ENCODE data around the gene SSH3. TPM values are rescaled to one million over a fixed set of nuclear protein-coding genes. Genes with fewer than 3 reads are reported as not detected.

The SSH3 gene
- polyA plus RNA-seq, 1 donor = 20.5 TPM

DNA sequence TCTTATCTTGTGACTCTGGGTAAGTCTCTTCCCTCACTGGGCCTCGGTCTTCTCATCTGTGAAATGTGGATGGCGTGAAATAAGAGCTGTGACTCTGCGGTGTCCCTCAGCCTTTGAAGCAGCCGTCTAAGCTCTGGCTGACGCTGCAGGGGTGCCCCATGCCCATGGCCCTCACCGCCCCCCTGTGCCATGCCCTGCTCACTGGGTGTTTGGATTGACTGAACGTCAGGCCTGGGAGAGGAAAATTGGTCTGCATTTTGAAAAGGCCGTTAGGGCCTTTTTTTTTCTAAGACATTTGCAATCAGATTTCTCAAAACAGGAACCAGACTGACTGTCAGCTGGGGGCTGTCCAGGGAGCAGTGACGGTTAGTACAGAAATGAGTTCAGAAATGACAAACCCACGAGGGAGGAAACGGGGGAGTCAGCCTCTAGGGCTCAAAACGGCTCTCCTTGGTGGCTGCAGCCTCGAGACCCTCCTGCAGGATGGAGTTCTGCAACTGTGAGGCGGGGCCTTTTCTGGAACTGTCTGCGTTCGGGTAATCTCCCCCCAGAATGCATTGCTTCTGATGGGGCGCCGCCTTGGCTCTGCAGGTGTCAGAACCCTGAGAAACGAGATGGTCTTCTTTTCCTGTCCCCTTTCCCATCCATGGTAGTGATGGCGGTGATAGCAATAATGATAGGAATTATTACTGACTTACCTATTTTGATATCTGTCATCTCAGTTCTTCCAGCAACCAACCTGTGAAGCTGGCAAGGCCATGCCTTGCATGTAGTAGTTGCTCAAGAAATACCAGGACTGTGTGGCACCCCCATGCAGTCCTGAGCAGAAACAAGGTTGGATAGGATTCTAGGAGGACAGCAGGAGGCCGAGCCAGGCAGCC lies 35.0 kb upstream of the SSH3 start:
- no peak for DNase-seq

DNA sequence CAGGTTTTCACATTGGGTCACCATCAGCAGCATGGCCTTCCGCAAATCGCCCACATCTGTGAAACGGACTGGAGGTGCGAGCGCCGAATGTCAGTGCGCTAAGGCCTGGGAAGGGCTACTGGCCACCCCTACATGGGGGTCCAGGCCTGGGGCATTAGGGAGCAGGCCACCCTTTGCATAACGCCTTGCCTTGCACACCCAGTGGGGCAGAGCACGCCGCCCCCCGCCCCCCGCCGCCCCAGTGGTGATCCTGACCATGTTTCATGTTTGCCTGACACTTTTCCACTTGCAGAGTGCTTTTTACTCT lies 34.4 kb upstream of the SSH3 start:
- DNase-seq = no peak

DNA sequence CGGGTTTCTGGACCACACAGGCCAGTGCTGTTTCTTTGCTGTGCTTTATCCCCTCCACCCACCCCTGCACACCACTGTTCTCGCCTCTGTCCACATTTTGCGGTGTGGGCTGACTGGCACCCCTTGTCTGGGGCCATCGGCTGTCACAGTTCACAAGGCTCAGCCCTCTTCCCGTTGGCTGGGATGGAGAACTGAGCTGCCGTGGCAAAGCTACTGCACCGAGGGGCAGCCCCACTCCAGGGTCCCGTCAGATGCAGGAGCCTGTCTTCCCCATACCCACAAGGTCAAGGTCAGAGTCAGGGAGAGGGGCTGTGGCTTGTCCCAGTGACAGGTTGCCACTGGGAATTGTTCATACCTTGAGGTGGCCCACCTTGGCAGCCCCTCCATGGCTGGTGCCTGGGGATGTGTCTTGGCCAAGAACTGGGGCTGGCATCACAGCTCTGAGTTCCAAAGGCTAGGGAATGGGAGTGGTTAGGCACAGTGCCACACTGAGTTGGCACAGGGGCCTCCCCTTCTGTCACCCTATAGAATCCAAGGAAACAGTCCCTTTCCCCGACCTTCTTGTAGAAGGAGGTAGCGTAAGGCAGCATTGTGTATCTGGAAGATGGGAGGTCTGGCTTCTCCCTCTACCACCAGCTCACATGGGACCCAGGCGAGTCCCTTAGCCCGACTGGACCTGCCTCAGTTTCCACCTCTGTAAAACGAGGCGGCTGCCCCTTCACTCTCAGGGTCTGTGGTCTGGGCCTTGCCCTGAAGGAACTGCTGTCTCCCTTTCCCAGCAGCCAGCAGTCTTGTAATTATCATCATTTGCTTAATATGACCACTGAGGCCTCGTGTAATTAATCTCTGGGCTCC lies 33.7 kb upstream of the SSH3 start:
- DNase-seq = no peak

DNA sequence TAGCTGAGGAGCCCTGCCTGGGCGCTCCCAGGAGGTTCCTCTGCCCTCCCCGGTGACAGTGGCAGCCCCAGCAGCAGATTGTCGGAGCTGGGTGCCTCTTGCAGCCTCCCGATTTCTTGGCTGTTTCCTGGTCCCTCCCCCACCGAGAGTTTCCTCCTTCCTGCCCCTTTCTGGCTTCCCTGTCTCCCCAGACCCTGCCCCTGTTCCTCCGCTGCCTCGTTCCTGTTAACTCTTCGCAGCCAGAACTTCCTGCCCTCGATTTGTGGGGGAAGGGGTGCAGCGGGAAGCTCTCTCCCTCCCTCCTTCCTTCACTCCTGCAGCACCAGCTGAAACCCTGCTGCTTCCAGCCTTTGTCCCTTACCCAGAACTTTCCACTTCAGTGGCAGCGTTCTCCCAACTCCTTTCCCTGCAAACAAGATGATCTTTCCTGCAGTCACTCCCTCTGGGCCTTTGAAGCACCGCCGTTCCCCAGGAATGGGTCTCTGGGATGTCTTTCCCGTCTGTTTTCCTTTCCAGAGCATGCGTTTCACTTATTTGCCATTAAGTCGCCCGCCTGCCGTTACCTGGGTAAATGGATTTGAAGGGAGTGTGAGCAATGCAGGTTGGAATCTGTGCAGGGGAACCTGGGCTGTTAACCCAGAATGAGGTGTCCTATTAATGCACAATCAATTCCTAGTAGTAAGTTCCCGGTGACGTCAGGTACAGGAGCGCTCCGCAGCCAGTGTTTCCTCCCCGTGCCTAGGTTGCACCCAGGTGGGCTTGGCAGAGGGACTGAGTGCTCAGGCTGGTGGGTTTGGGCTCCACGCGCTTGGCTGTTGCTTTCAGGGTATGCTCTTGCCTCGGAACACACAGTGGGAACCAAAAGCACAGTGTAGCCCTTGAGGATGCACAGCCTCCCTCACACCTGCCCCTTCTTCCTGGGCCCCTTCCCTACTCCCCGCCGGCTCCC lies 32.8 kb upstream of the SSH3 start:
- DNase-seq = peak; percentile 64

DNA sequence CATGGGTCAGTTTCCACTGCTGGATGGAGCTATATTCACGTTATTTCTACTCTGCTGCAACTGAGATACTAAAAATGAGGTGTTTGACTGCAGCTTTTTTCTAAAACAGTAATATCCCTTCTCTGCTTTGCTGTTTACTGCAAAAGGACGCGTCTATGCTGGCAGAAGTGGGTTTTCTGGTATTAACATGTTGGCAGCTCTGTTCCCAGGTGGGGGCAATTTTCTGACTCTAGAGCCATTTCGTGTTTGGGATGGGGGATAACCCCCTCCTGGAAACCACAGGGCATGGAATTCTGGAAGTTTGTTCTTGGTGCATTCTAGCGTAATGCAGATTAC lies 32.2 kb upstream of the SSH3 start:
- DNase-seq = no peak

DNA sequence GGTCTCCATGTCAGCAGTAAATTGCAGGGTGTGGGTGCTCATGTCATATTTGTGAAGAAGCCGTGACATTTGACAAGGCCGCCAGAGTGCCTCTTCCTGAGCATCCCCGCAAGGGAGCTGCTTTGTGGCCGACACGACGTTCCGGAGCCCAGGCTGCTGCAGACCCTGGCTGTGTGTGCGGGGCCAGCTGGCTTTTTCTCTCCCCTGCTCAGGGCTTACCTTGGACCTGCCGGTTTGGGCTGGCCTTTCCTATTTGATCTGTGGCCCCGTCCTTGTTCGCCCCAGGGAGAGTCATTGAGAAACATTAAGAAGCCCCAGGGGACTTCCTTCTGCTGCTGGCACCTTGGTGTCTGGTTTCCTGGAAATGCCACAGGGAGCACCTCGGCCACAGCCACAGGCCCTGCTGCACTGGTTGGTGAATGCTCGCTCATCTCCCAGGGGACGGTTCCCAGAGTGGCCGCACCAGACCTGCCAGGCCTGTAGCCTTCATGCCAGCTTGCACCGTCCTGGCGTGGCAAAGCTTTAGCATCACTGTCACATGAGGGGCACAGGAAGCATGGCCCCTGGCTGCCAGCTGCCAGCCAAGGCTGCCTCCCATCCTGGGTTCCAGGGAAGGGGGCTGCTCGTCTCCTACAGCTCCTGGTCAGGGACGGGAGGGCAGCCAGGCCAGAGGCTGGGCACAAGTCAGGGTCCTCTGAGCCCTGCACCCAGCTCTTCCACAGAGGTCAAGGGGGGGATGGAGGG lies 31.6 kb upstream of the SSH3 start:
- DNase-seq = no peak

DNA sequence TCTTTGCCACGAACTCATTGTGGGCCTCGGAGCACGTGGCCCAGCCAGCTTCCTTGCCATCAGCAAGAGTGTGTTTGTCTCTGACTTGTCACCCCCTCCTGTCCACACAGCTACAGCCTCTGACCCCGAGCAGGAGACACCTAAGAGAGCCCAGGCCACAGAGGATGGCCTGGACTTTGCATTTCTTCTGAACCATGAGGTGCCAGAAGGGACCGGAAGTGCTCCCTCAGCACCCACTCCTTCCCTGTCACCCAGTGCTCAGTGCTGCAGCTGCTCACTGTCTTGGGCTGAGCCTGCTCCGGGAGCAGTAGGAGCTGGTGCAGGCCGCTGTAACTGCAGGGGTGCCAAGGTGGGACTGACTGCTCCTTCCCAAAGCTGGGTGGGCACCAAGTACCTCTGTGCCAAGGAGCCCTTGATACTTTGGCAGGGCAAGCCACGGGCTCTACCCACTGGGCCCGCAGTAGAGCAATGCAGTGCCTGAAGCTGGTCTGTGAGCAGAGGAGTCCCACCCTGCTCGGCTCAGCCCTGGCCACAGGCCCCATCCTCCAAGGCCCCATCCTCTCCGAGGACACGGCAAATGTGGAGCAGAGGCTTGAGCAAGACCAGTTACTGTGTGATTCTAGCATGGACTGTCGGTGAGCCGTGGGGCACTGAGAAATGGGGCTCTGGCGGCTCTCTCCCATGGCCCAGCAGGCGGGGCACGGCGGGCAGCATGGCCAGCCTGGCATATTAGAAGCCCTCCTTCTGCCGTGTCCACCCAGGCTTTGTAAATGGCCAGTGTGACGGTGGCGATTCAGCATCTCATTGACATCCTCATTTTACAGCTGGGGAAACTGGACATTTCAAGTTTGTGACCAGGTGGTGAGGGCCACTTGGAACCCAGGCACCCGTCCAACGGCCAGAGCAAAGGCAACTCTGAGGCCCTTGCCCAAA lies 30.7 kb upstream of the SSH3 start:
- no peak for DNase-seq

DNA sequence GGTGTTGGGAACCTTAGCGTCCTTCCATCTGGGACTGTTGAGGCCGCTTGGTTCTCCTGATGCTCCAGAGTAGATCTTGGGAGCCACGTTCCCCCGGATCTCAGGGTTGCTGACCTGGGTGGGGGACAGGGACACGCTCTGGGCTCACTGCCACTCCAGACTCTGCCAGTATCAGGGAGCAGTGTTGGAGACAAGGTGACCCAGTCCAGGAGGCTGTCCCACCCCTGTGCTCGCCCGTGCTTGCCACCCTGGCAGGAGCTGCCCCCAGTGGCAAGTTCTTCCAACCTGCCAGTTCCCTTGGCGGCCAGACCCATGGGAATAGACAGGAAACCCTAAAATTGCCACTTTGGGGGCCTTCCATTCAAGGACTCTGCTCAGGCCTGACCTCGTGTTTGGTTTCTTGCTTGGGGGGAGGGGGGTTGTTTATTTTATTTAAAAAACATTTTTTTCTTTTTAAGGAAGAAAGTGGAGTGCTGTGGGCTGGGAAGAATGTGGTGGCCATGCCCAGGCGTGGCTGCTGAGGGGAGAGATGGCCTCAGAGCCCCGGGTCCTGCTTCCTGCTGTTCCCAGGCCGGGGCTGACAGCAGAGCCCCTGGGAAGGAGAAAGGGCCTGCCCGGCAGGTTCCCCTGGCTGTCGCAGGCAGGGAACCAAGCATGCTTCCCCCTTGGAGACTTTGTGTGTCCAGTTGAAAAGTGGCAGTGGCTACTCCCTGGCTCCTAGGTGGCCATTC lies 29.9 kb upstream of the SSH3 start:
- DNase-seq = no peak

DNA sequence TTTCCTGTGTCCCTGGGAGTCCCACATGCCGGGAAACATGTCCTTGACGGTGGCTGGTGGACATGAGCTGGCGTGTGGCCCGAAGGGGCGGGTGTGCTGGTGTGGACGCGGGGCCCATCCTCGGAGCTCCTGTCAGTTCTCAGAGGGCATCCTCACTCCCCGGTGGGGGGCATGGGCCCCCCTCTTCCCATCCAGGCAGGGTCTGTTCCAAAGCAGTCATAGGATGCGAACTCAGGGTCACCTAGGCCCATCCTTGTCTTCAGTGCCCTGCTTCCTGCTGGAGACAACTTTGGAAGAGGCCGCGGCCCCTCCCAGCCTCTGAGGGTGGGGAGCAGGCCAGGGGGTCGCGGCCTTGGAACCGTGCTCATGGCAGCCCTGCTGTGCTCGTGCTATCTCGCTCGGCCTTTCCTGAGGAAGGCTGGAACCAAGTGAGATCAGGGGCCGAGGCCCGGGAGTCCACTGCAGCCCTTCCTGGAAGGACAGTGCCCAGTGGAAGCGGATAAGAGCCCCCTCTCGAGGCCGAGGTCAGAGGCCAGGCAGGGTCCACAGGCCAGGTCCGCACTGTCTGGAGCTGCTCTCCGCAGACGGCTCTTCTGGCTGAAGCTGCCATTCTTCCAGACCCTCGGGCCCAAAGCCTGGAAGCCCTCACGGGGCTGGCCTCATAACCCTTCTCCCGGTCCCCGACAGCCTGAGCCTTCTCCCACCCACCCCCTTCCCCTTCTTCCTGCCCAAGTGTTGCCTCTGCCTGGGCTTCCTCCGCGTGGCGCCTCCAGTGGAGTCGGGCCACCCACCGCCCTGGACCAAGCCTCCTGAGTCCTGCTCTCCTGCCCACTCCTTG lies 28.3 kb upstream of the SSH3 start:
- no peak for DNase-seq

DNA sequence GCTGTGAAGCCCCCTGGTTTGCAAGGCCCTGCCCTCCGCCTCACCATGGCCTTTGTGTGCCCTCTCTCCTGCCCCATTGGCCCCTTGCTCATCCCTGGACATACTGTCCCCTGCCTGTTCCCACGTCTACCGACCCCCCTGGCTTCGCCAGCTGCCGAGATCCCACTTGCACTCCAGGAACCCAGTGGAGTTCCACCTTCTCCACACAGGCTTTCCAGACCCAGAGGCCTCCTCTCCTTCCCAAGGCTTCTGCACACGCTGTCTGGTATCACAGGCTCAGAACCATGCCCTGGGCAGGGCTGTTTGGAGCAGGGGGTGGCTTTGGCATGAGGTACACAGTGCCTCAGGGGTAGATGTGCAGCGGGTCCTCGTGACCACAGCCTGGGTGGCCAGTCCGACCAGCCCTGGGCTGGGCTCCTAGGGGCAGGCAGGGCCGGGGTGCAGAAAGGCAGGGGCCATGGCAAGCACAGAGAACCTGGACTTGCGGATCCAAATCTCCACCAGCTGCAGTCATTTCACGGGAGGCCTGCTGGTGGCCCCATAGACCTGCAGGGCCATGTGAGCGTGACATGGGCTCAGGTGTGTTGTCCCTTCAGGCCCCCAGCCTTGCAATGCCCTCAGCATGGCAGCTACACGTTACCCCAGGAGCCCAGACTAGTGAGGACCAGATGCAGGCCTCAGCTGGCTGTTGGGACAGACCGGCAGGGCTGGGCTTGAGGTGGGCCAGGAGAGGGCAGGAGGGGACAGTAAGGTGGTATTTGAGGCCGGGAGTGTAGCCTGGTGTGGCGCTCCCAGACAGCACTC lies 27.5 kb upstream of the SSH3 start:
- DNase-seq = no peak

DNA sequence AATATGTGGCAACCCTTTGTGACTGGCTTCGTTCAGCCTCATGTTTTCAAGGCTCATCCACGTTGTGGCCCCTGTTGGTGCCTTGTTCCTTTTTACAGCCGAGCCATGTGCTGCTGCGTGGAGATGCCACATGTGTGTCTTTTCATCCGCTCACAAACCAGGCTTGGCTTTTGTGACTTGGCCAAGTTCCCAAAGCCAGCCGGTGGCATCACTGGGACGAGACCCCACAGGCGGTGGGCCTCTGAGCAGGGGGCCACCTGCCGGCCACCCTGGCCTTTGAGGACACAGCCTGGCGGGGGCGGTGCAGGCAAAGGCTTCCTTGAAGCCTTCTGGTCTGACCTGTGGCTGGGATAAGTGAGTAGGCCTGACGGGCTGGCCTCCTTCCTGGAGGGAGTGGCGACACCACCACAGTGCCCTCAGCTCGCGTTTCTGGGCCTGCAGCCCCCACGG lies 26.5 kb upstream of the SSH3 start:
- DNase-seq = no peak

DNA sequence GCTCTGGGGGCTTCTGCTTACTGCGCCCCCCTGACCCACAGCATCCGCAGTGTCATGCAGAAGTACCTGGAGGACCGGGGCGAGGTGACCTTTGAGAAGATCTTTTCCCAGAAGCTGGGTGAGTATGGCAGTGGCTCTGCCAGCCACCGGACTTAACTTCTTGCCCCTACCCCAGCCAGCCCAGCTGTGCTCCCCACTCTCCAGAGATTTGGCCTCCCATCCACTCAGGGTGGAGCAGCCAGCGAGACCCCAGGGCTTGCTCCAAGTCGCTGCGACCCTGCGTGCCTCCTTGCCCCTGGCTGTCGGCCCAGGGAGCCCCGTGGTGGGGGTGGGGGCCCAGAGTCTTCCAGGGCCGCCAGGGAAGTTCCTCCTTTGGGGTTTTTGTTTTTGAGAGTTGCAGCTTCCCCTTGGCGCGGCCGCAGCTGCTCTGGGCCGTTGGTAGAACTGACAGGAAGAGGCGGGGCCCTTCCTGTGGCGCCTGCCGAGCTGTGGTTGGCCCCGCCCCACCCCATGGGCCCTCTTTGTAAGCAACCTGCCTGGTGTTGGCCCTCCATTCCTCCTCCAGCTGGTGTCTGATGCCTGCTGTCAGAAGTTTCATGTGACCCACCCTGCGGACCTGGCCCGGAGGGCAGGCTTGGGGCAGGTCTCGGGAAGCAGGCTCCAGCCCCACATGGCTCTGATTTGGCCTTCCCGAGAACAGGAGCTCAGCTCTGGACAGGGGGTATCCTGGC lies 25.9 kb upstream of the SSH3 start:
- peak; percentile 79 for DNase-seq

DNA sequence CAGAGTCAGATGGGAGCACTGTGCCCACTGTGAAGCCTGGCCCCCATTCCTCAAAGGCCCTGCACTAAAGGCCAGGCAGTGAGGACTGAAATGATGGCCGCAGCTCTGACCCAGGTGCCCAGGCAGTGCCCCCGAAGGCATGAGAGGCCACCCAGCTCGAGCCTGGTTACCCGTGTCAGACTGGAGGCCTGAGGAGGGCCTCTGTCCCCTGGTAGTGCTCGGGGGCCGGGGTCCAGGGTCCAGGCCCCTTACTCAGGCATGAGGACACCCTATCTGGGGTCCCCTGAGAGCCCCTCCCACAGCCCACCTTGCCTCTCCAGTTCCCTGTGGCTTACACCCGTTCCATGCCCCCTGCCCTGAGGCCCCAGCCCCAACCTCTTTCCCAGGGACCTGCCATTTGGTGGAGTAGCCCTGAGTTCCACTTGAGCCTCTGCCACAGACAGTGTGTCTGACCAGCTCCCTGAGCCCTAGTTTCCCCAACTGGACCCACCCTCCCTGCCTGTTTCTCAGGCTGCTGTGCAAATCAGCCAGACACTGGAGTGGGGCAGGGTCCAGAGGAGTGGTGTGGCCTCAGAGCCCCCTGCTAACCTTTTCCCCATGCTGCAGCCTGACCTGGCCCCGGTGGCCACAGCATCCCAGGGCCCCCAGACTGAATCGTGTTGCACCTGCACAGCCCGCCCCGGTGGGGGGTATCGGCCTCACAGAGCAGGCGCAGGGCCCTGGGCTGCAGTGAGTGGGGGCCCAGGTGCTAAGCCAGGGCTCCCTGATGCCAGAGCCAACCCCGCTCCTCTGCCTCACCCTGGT lies 25.0 kb upstream of the SSH3 start:
- DNase-seq = no peak

DNA sequence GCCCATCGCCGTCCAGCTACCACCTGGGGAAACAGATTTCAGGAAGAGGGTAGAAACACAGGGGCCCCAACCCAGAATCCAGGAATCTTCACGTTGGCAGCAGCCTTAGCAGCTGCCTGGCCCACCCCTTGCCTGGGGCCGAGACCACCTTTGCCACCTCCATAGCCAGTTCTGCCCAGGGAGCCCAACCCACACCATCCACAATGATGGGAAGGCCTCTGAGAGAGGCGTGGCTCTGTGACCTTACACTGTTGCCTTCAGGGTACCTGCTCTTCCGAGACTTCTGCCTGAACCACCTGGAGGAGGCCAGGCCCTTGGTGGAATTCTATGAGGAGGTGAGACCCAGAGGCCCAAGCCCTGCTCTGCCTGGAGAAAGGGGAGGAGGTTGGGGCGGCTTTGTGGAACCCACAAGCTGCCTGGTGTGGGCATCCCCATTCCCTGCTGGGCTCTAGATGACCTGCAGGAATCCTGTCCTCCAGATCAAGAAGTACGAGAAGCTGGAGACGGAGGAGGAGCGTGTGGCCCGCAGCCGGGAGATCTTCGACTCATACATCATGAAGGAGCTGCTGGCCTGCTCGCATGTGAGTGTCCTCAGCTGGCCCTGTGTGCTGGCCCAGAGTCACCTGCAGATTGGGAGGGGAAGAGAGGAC lies 24.3 kb upstream of the SSH3 start:
- no peak for DNase-seq

DNA sequence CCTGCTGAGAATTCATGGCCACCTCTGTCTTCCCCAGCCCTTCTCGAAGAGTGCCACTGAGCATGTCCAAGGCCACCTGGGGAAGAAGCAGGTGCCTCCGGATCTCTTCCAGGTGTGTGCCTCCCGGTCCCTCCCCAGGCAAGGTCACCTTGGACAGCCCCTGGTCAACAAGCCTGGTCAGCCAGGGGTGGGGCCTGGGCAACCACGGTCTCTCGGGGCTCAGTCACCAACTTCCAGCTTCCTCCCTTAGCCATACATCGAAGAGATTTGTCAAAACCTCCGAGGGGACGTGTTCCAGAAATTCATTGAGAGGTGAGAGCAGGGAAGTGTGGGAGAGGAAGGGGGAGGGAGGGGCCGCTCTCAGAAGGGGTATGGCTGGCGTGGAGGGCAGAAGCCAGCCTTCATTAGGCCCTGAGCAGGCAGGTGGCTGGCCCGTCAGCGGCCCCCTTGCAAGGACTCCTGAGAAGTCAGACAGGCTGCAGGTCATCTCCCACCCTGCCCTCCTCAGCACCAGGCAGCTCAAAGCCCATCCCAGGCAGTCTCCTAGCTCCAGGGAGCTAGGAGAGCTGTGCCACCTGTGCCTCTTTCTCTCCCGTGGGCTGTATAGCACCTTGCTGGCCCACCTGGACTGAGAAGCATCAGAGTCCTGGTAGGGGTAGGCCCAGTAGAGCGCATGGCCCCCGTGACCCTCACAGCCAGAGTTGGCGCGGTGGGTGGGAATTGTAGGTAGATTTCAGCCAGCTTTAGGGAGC lies 23.6 kb upstream of the SSH3 start:
- DNase-seq = no peak

Measured in hindlimb muscle (tissue), 1 donor.